GM10248 (cell line): ENCODE data around the gene DGKI.
A peak's percentile ranks its signal among the peaks of the same experiment; 100 is the strongest.

ENCODE experiments used
- CTCF ChIA-PET: fragments of 300-600 bp; sonication (Branson Sonifier 250); formaldehyde crosslinking; extraction: SDS; loops from one replicate; lab custom pipeline; 2021; ENCODE audit warnings: antibody characterized with exemption; lab: Yijun Ruan, JAX
- POLR2A ChIA-PET: fragments of 350-650 bp; sonication (Branson Sonifier 250); formaldehyde crosslinking; extraction: SDS; loops from one replicate; lab custom pipeline; 2020; ENCODE audit warnings: antibody characterized with exemption; lab: Yijun Ruan, JAX
- DNase-seq: peaks from one replicate; pipeline ENCODE4 v3.0.0; 2012; ENCODE audit errors: extremely low spot score
- CTCF ChIP-seq: IDR thresholded peaks from 2 replicates; pipeline ENCODE4 v1.5.1; 2012; ENCODE audit warnings: mild to moderate bottlenecking, low read depth; ENCODE audit errors: extremely low read depth, missing control alignments, control extremely low read depth

DGKI gene

GRCh38 chr7:137801491-137801890 lies 45.3 kb downstream of the DGKI start:
- ChIA-PET POLR2A (no interaction called here), CTCF (interaction anchor here (0.7 to 1.8 kb wide), 3 partner anchors 10 to 145 kb away, joined by 3 to 7 read pairs (median 5); no protein-coding TSS in a partner anchor)
- no peak for TF ChIP-seq CTCF
- DNase-seq: no peak

GRCh38 chr7:137801003-137801402 lies 45.8 kb downstream of the DGKI start:
- TF ChIP-seq CTCF: no peak
- ChIA-PET CTCF (interaction anchor here (0.7 to 1.6 kb wide), 2 partner anchors 11 to 145 kb away, joined by 3 to 5 read pairs; no protein-coding TSS in a partner anchor), POLR2A (no interaction called here)
- DNase-seq: no peak

- peak; percentile 36 for DNase-seq
- TF ChIP-seq CTCF: no peak
- ChIA-PET POLR2A (no interaction called here), CTCF (no interaction called here)
Measured at GRCh38 chr7:137798073-137798763, 48.6 kb downstream of the DGKI start.

GRCh38 chr7:137795211-137795610 lies 51.6 kb downstream of the DGKI start:
- no peak for TF ChIP-seq CTCF
- no peak for DNase-seq
- CTCF ChIA-PET: interaction anchor here (1.0 to 3.2 kb wide), 5 partner anchors 14 to 142 kb away, joined by 3 to 18 read pairs (median 4); no protein-coding TSS in a partner anchor
- POLR2A ChIA-PET: interaction anchor here (0.6 kb wide), 1 partner anchor 21 kb away, joined by 3 read pairs; no protein-coding TSS in a partner anchor

- no peak for TF ChIP-seq CTCF
- ChIA-PET POLR2A (no interaction called here), CTCF (interaction anchor here (1.0 to 2.8 kb wide), 5 partner anchors 10 to 136 kb away, joined by 3 to 13 read pairs (median 5); no protein-coding TSS in a partner anchor)
- no peak for DNase-seq
Measured at GRCh38 chr7:137791930-137792329, 54.8 kb downstream of the DGKI start.

- DNase-seq: no peak
- TF ChIP-seq CTCF: no peak
- CTCF ChIA-PET: interaction anchor here (1.0 to 2.8 kb wide), 7 partner anchors 9 to 212 kb away, joined by 3 to 13 read pairs (median 4); no protein-coding TSS in a partner anchor
- POLR2A ChIA-PET: no interaction called here
Measured at GRCh38 chr7:137790828-137791227, 55.9 kb downstream of the DGKI start.
